K562 (cell line): ENCODE data around the gene ALKBH2. TPM values are rescaled to one million over a fixed set of nuclear protein-coding genes. Genes with fewer than 3 reads are reported as not detected.
A peak's percentile ranks its signal among the peaks of the same experiment; 100 is the strongest.

ENCODE experiments used
- CAMTA2 ChIP-seq: fragments of 250-450 bp; sonication (Bioruptor Pico); conservative IDR thresholded peaks from 2 replicates; pipeline ENCODE4 v1.5.1; 2022
- FOXJ3 ChIP-seq: sonication (generic); formaldehyde crosslinking; IDR thresholded peaks from 2 replicates; pipeline ENCODE4 v1.4.0; 2020; ENCODE audit warnings: mild to moderate bottlenecking, missing genetic modification reagents
- GTF3C2 ChIP-seq: IDR thresholded peaks from 3 replicates; pipeline ENCODE4 v1.6.1; 2011; ENCODE audit warnings: borderline replicate concordance, mild to moderate bottlenecking, moderate library complexity; ENCODE audit not compliant: insufficient read length; ENCODE audit errors: extremely low read depth
- JUNB ChIP-seq: fragments of 450-650 bp; formaldehyde crosslinking; conservative IDR thresholded peaks from 2 replicates; pipeline ENCODE4 v1.4.0; 2020; ENCODE audit warnings: mild to moderate bottlenecking
- MXD1 ChIP-seq: fragments of 250-450 bp; sonication (Bioruptor Pico); IDR thresholded peaks from 2 replicates; pipeline ENCODE4 v1.8.0; 2021; ENCODE audit warnings: borderline replicate concordance, mild to moderate bottlenecking, moderate library complexity; ENCODE audit not compliant: poor library complexity, severe bottlenecking
- MYC ChIP-seq, 2 experiments: fragments of 250-450 bp in 1 of 2; sonication (Bioruptor Pico) in 1 of 2; IDR thresholded peaks; 2 replicates each; pipeline versions ENCODE4 v1.5.1 to v1.6.1; 2012 to 2021; ENCODE audit warnings: low read depth in 2 of 2, borderline replicate concordance in 1 of 2, improper control_type of control experiment in 1 of 2, low read length in 1 of 2, mild to moderate bottlenecking in 1 of 2, moderate library complexity in 1 of 2
- PHF21A ChIP-seq: fragments of 450-650 bp; IDR thresholded peaks from 2 replicates; pipeline ENCODE4 v1.6.1; 2017; ENCODE audit warnings: low read depth, borderline replicate concordance
- POLR2AphosphoS5 ChIP-seq: IDR thresholded peaks from 2 replicates; pipeline ENCODE4 v1.6.1; 2011; ENCODE audit warnings: mild to moderate bottlenecking, low read depth, low read length, moderate library complexity; ENCODE audit not compliant: control insufficient read depth, insufficient read depth
- POLR3A ChIP-seq: IDR thresholded peaks from 2 replicates; pipeline ENCODE4 v1.6.1; 2011; ENCODE audit warnings: borderline replicate concordance, mild to moderate bottlenecking, moderate library complexity; ENCODE audit not compliant: insufficient read length, insufficient read depth; ENCODE audit errors: extremely low read depth
- PTBP1 ChIP-seq: fragments of 200-400 bp; formaldehyde crosslinking; IDR thresholded peaks from 2 replicates; pipeline ENCODE4 v1.6.1; 2017; ENCODE audit warnings: low read depth, low read length
- RBM39 ChIP-seq: fragments of 200-400 bp; formaldehyde crosslinking; optimal IDR thresholded peaks from 2 replicates; pipeline ENCODE3; 2018; ENCODE audit warnings: low read depth, low read length
- ZBTB40 ChIP-seq, 2 experiments: fragments of 450-650 bp in 1 of 2; sonication (generic) in 1 of 2; formaldehyde crosslinking in 1 of 2; IDR thresholded peaks; 2 replicates each; pipeline versions ENCODE4 v1.7.1 to v1.9.0; 2016 to 2022; ENCODE audit warnings: inconsistent platforms in 1 of 2, mild to moderate bottlenecking in 1 of 2, missing genetic modification reagents in 1 of 2
- polyA plus RNA-seq, 8 experiments: library from polyadenylated mRNA; depleted of rRNA in 4 of 8; stranded (reverse) in 5 of 8; unstranded in 3 of 8; fragments of >200 nt; fragmentation: Nextera tagmentation in 2 of 8; fragmentation: Illumina TruSeq in 1 of 8; extraction: Ambion mirVana in 2 of 8; extraction: Trizol in 1 of 8; gene quantifications; 2 replicates each; pipeline versions ENCODE4 v1.2.1 to v1.2.3, GENCODE V29; 2011 to 2014; ENCODE audit warnings: inconsistent platforms in 1 of 8, missing spikeins in 1 of 8
- total RNA-seq, 7 experiments: library from RNA; depleted of rRNA in 6 of 7; stranded (reverse); fragments of >200 nt in 6 of 7; fragmentation: Illumina TruSeq in 2 of 7; extraction: Trizol in 2 of 7; gene quantifications; 2 replicates each; pipeline versions ENCODE4 v1.2.1 to v1.2.3, GENCODE V29; 2011 to 2021; ENCODE audit warnings: low replicate concordance in 1 of 7

The ALKBH2 gene
- total and polyA plus RNA-seq, 9 of the 15 experiments (the other 6 are each of a cell fraction or from before 2014, with no cell fraction given), result 5.9 to 56.1 (median 41.9) TPM

GRCh38 chr12:109093022-109093918, at the start of gene ALKBH2 (continued):
- peak; percentile 46 for TF ChIP-seq RBM39
- TF ChIP-seq PTBP1, result peak; percentile 64; the same call in 1 of the 2 replicates
- TF ChIP-seq JUNB (CRISPR knock-in tag), result no peak
- TF ChIP-seq FOXJ3 (CRISPR knock-in tag), result no peak
- TF ChIP-seq MXD1 (CRISPR knock-in tag), result peak; percentile 54
- no peak for TF ChIP-seq CAMTA2 (CRISPR knock-in tag)
- no peak for TF ChIP-seq POLR3A
- TF ChIP-seq MYC (IDR thresholded peaks at IDR 0.05; ENCODE audit: low read depth, low read length), result peak; percentile 98
- TF ChIP-seq MYC (CRISPR knock-in tag; IDR thresholded peaks at IDR 0.05; ENCODE audit: borderline replicate concordance, low read depth), result peak; percentile 61; the same call in 1 of the 2 replicates
- TF ChIP-seq GTF3C2, result no peak
- TF ChIP-seq PHF21A, result no peak
- peak; percentile 89 for TF ChIP-seq POLR2AphosphoS5
- peak; percentile 88 for TF ChIP-seq ZBTB40 (IDR thresholded peaks at IDR 0.05)
- no peak for TF ChIP-seq ZBTB40 (CRISPR knock-in tag; IDR thresholded peaks at IDR 0.05)
